GM19463 (cell line): ENCODE results near the gene BAIAP2.
"Not testable (repeated sequence)": the region's sequence is repeated elsewhere in the genome, so short reads cannot be mapped to it uniquely, and the experiment has no call there.

ENCODE experiments used
- ATAC-seq: cut with Tn5 transposase; IDR thresholded peaks from one replicate; pipeline ENCODE4 v1.9.1; 2021; ENCODE audit warnings: mild to moderate bottlenecking, moderate library complexity; ENCODE audit not compliant: unreplicated experiment

Gene BAIAP2

GRCh38 chr17:81154016-81154415 lies 119.1 kb downstream of the BAIAP2 start:
- ATAC-seq = not testable (repeated sequence)

GRCh38 chr17:81154961-81155360 lies 120.0 kb downstream of the BAIAP2 start:
- ATAC-seq = no peak

- ATAC-seq = no peak
These were observed 122.2 kb downstream of the BAIAP2 start for GRCh38 chr17:81156866-81157805.

- no peak for ATAC-seq
These were observed 123.1 kb downstream of the BAIAP2 start for GRCh38 chr17:81157848-81158687.

- no peak for ATAC-seq
These were observed 124.0 kb downstream of the BAIAP2 start for GRCh38 chr17:81158688-81159590.

- ATAC-seq = no peak
These were observed 124.8 kb downstream of the BAIAP2 start for GRCh38 chr17:81159611-81160265.

- ATAC-seq = no peak
These were observed 125.4 kb downstream of the BAIAP2 start for GRCh38 chr17:81160306-81160705.

GRCh38 chr17:81160747-81161453 lies 125.9 kb downstream of the BAIAP2 start:
- no peak for ATAC-seq

- ATAC-seq = no peak
These were observed 126.6 kb downstream of the BAIAP2 start for GRCh38 chr17:81161536-81161935.

- ATAC-seq = no peak
These were observed 127.0 kb downstream of the BAIAP2 start for GRCh38 chr17:81161972-81162371.

- ATAC-seq = no peak
These were observed 127.5 kb downstream of the BAIAP2 start for GRCh38 chr17:81162491-81162890.

GRCh38 chr17:81163051-81163695 lies 128.2 kb downstream of the BAIAP2 start:
- no peak for ATAC-seq

GRCh38 chr17:81163703-81164370 lies 128.9 kb downstream of the BAIAP2 start:
- no peak for ATAC-seq

- ATAC-seq = no peak
These were observed 129.7 kb downstream of the BAIAP2 start for GRCh38 chr17:81164371-81165245.

- ATAC-seq = no peak
These were observed 130.5 kb downstream of the BAIAP2 start, which contains the start of gene PVALEF for GRCh38 chr17:81165246-81166032. Gene PVALEF (plus strand): TSS chr17:81165507. CDS start chr17:81181227, 15,720 bp downstream.

- ATAC-seq = no peak
These were observed 131.1 kb downstream of the BAIAP2 start, which contains the start of gene AATK for GRCh38 chr17:81166033-81166492. Gene AATK (minus strand): TSS chr17:81166221. CDS start chr17:81165992, 229 bp downstream.
